Liver (tissue), 9 donors: ENCODE data around the gene MARK1. TPM values are rescaled to one million over a fixed set of nuclear protein-coding genes. Genes with fewer than 3 reads are reported as not detected.

ENCODE experiments used
- DNase-seq: peaks from one replicate; pipeline ENCODE4 v3.0.0-alpha.2; 2017; ENCODE audit warnings: low spot score
- H3K27ac ChIP-seq, 2 donors: one replicate each; pipeline ENCODE4 v1.7.0; 2013; ENCODE audit warnings: inconsistent platforms in 2 of 2, low read length in 2 of 2, control low read depth in 1 of 2, low read depth in 1 of 2, mild to moderate bottlenecking in 1 of 2
- H3K27me3 ChIP-seq, 4 donors: one replicate each; pipeline versions ENCODE4 v1.6.1 to v1.7.0; 2013; ENCODE audit warnings: low read length in 3 of 4, inconsistent platforms in 1 of 4, mild to moderate bottlenecking in 1 of 4, moderate library complexity in 1 of 4; ENCODE audit not compliant: control insufficient read depth in 4 of 4, insufficient read depth in 4 of 4
- H3K36me3 ChIP-seq, 4 donors: one replicate each; pipeline versions ENCODE4 v1.6.1 to v1.7.0; 2013; ENCODE audit warnings: low read length in 3 of 4, mild to moderate bottlenecking in 3 of 4, low read depth in 1 of 4, moderate library complexity in 1 of 4; ENCODE audit not compliant: control insufficient read depth in 4 of 4, insufficient read depth in 3 of 4
- H3K4me1 ChIP-seq, 4 donors: one replicate each; pipeline versions ENCODE4 v1.6.1 to v1.7.0; 2013; ENCODE audit warnings: low read length in 3 of 4, mild to moderate bottlenecking in 3 of 4, moderate library complexity in 1 of 4; ENCODE audit not compliant: control insufficient read depth in 4 of 4, insufficient read depth in 4 of 4
- H3K4me3 ChIP-seq, 3 donors: one replicate each; pipeline versions ENCODE4 v1.6.1 to v1.7.0; 2013; ENCODE audit warnings: low read length in 3 of 3, control low read depth in 1 of 3, low read depth in 1 of 3, mild to moderate bottlenecking in 1 of 3
- H3K9ac ChIP-seq, 2 donors: one replicate each; pipeline ENCODE4 v1.7.0; 2013; ENCODE audit warnings: low read length in 2 of 2, mild to moderate bottlenecking in 2 of 2, moderate library complexity in 2 of 2, control low read depth in 1 of 2, low read depth in 1 of 2
- H3K9me3 ChIP-seq, 4 donors: one replicate each; pipeline versions ENCODE4 v1.6.1 to v1.7.0; 2013; ENCODE audit warnings: low read length in 3 of 4; ENCODE audit not compliant: control insufficient read depth in 4 of 4
- ATF3 ChIP-seq: IDR thresholded peaks from 2 replicates; pipeline ENCODE4 v1.6.1; 2016; ENCODE audit warnings: antibody characterized with exemption
- CTCF ChIP-seq: fragments of 150-350 bp; IDR thresholded peaks from 2 replicates; pipeline ENCODE4 v1.5.1; 2017; ENCODE audit warnings: improper control_type of control experiment, low read depth, low read length; ENCODE audit not compliant: missing input control
- EGR1 ChIP-seq, 2 donors: IDR thresholded peaks; 2 replicates each; pipeline ENCODE4 v1.6.1; 2016 to 2018; ENCODE audit warnings: antibody characterized with exemption in 2 of 2, low read depth in 2 of 2
- FOXA1 ChIP-seq: IDR thresholded peaks from 2 replicates; pipeline ENCODE4 v1.6.1; 2016; ENCODE audit warnings: antibody characterized with exemption
- FOXA2 ChIP-seq: IDR thresholded peaks from 2 replicates; pipeline ENCODE4 v1.6.1; 2016; ENCODE audit warnings: antibody characterized with exemption
- GABPA ChIP-seq, 2 donors: IDR thresholded peaks in 1 of 2; conservative IDR thresholded peaks in 1 of 2; 2 replicates each; pipeline ENCODE4 v1.6.1; 2016; ENCODE audit warnings: antibody characterized with exemption in 2 of 2, mild to moderate bottlenecking in 1 of 2, moderate library complexity in 1 of 2
- HNF4A ChIP-seq, 2 donors: conservative IDR thresholded peaks; 2 replicates each; pipeline ENCODE4 v1.6.1; 2016; ENCODE audit warnings: antibody characterized with exemption in 2 of 2, mild to moderate bottlenecking in 2 of 2
- HNF4G ChIP-seq: IDR thresholded peaks from 2 replicates; pipeline ENCODE4 v1.6.1; 2016; ENCODE audit warnings: antibody characterized with exemption
- JUND ChIP-seq, 2 donors: IDR thresholded peaks; 2 replicates each; pipeline ENCODE4 v1.6.1; 2016; ENCODE audit warnings: antibody characterized with exemption in 2 of 2
- MAX ChIP-seq: IDR thresholded peaks from 2 replicates; pipeline ENCODE4 v1.6.1; 2016; ENCODE audit warnings: antibody characterized with exemption
- NR2F2 ChIP-seq: IDR thresholded peaks from 2 replicates; pipeline ENCODE4 v1.6.1; 2016; ENCODE audit warnings: antibody characterized with exemption
- RAD21 ChIP-seq, 2 donors: IDR thresholded peaks; 2 replicates each; pipeline ENCODE4 v1.6.1; 2016; ENCODE audit warnings: antibody characterized with exemption in 2 of 2, mild to moderate bottlenecking in 2 of 2
- REST ChIP-seq: IDR thresholded peaks from 2 replicates; pipeline ENCODE4 v1.6.1; 2016; ENCODE audit warnings: antibody characterized with exemption, mild to moderate bottlenecking
- RXRA ChIP-seq, 2 donors: IDR thresholded peaks; 2 replicates each; pipeline ENCODE4 v1.6.1; 2017 to 2018; ENCODE audit warnings: antibody characterized with exemption in 2 of 2, mild to moderate bottlenecking in 1 of 2
- SP1 ChIP-seq: IDR thresholded peaks from 2 replicates; pipeline ENCODE4 v1.6.1; 2018; ENCODE audit warnings: antibody characterized with exemption, mild to moderate bottlenecking
- TAF1 ChIP-seq: conservative IDR thresholded peaks from 2 replicates; pipeline ENCODE4 v1.6.1; 2016; ENCODE audit warnings: antibody characterized with exemption, mild to moderate bottlenecking
- YY1 ChIP-seq: IDR thresholded peaks from 2 replicates; pipeline ENCODE4 v1.6.1; 2016; ENCODE audit warnings: antibody characterized with exemption, mild to moderate bottlenecking
- ZBTB33 ChIP-seq: IDR thresholded peaks from 2 replicates; pipeline ENCODE4 v1.6.1; 2016; ENCODE audit warnings: antibody characterized with exemption
- WGBS: extraction: QIAGEN DNeasy Blood & Tissue Kit; methylation state at CpG from one replicate; pipeline ENCODE4 v1.1.7; 2013; 5-methylcytosine and 5-hydroxymethylcytosine counted together
- polyA plus RNA-seq, 2 donors: library from polyadenylated mRNA; stranded (reverse) in 1 of 2; unstranded in 1 of 2; fragments of 200-250 nt in 1 of 2; fragments of >200 nt in 1 of 2; fragmentation: Nextera tagmentation in 1 of 2; extraction: Ambion mirVana in 1 of 2; gene quantifications; one replicate each; pipeline versions ENCODE4 v1.2.1 to v1.2.3, GENCODE V29; 2013 to 2015
- total RNA-seq, 2 donors: library from RNA; depleted of rRNA; stranded (reverse); fragments of >200 nt; gene quantifications; one replicate each; pipeline ENCODE4 v1.2.3, GENCODE V29; 2014
- donor health status: healthy.
- donor health status: healthy.
- donor health status: healthy.
- donor health status: healthy.
- donor health status: healthy.

MARK1 gene
- total and polyA plus RNA-seq, 4 donors: 0.10 to 0.59 (median 0.25) TPM

GRCh38 chr1:220703305-220703704 is 175.4 kb downstream of the MARK1 start:
- Histone ChIP-seq H3K4me3 (no peak overlapping the region), H3K36me3 (peaks cover 0 to under 1% (median 0%) of the 10 kb centered on the region in 4 donors), H3K27ac (no peak overlapping the region), H3K9ac (no peak overlapping the region), H3K9me3 (no peaks in the 10 kb centered on the region), H3K27me3 (no peaks in the 10 kb centered on the region), H3K4me1 (peaks cover 3 to 17% (median 14%) of the 10 kb centered on the region in 4 donors)
- 92% methylated on average over 4 of the region's 4 CpGs for WGBS
- TF ChIP-seq NR2F2 (no peak), CTCF (no peak), HNF4A (conservative IDR thresholded peaks at IDR 0.05) (no peak), MAX (no peak), RXRA (IDR thresholded peaks at IDR 0.05) (no peak), YY1 (no peak), HNF4G (no peak), TAF1 (no peak), EGR1 (IDR thresholded peaks at IDR 0.05; ENCODE audit: low read depth in 2 of 2) (no peak), SP1 (no peak), FOXA2 (no peak), ATF3 (no peak), GABPA (IDR thresholded peaks at IDR 0.05 in 1 of 2, conservative IDR thresholded peaks at IDR 0.05 in 1 of 2) (no peak), REST (no peak), FOXA1 (no peak), JUND (IDR thresholded peaks at IDR 0.05) (no peak), RAD21 (IDR thresholded peaks at IDR 0.05) (no peak), ZBTB33 (no peak)
- DNase-seq: no peak
